ENCODE measurements around the gene MYO10.

The MYO10 gene

GRCh38 chr5:16943846-16944678, 8.0 kb upstream of the MYO10 start:
- DNase-seq (ENCODE audit: low read depth): no peak

DNA sequence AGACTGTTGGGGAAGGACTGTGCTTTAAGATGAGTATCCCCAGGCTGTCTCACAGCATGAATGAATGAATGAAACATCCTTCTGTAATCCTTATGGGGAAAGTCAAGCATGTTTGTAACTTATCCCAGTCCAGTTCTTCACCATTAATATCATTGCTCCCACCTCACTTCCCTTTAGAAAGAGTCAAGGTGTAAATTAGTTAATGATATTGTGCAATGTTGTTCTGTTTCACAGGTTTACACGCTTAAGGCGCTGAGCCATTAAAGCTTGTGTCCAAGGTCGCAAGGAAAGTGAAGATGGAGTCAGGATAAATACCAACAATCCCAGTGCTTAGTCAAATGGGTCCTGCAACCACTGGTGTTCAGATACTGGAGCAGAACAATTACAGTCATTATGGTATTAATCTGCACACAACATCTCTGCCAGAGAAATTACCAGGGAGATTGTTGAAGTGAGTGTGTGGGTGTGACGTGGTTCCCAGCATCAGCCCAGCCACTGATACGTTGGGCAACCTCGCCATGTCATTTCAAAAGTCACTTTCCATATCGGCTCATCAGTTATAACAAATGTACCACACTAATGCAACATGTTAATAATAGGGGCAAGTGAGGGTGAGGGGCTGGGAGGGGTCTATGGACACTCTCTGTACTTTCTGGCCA, 1.5 kb upstream of the MYO10 start:
- no peak for DNase-seq (ENCODE audit: low read depth)

- DNase-seq (ENCODE audit: low read depth): no peak
Measured at GRCh38 chr5:16936989-16937438, 926 bp upstream of the MYO10 start.

GRCh38 chr5:16935231-16936149, 598 bp downstream of the MYO10 start:
- DNase-seq (ENCODE audit: low read depth): peak; percentile 72

DNA sequence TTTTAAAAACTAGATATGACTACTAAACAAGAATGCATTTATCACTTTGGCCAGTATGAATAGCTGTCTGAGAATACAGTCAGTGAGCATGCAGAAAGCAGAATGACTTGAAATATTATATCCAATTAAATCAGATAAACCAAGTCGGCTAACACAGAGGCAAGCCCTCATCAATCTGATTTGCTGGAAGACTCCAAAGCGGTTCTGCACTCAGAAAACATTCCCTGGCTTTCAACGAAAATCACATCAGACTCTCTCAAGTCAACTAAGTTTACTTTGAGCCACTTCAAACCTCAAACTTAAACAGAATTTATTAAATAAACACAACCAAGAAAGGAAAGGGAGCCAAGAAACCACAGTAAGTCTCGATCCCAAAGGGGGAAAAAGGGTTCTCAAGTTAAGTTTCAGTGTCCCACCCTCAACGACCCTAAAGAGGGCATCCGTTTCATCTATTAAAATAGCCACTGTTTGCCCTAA, 1.4 kb downstream of the MYO10 start:
- peak; percentile 59 for DNase-seq (ENCODE audit: low read depth)

GRCh38 chr5:16934123-16934522, 2.0 kb downstream of the MYO10 start:
- DNase-seq (ENCODE audit: low read depth): peak; percentile 89

- DNase-seq (ENCODE audit: low read depth): no peak
Measured at GRCh38 chr5:16933337-16933736, 2.8 kb downstream of the MYO10 start.

DNA sequence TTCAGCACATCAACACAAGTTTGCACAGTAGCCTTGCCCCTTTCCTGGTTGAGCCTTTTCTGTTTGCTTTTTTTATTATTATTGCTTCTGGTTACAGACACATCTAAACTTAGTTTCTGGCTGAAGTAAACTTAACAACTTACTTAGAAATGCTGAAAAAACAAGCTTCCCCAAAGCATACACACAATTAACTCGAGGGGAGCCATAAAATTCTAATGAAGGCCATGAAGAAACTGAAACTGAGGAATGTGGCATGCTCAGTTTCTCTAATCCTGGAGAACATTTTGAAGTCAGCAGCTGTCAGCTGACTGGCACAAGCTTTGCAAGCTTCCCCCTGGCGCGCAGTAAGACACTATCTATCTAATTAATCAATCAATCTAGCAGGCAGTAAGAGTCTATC, 3.7 kb downstream of the MYO10 start:
- no peak for DNase-seq (ENCODE audit: low read depth)

DNA sequence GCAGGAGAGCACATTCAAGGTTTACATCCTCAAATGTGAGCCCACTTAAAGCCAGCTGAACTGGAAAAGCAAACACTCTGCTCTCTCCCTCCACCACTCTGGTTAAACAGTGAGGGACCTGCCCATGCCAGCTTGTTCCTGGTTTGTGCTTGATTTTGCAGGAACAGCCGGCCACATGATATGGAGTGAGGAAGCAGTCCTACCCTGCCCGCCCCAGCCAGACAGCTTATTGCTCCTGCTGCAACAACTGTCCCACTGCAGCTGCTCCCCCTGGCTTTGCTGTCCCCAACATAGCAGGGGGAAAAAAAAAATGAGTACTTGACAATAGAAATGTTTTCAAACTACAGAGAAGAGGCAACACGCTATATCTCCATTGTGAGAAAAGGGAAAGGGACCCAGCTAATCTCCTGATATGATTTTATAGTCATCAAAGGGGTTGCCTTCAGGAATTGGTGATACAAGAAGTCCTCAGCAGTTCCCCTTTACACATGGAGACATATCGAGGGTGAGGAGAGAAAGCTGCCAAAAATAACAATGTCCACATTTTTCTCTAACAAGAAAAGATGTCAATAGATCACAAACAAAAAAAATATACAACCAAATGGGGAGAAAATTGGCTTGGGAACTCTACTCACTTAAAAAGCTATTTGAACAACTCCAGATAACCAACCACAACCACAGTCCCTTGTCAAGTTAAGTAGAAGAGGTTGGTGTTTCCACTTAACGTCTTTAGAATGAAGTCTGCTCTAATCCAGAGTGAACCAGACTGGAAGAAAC, 4.6 kb downstream of the MYO10 start:
- no peak for DNase-seq (ENCODE audit: low read depth)

GRCh38 chr5:16930496-16930895, 5.6 kb downstream of the MYO10 start:
- DNase-seq (ENCODE audit: low read depth): no peak

GRCh38 chr5:16929831-16930230, 6.3 kb downstream of the MYO10 start:
- DNase-seq (ENCODE audit: low read depth): no peak

DNA sequence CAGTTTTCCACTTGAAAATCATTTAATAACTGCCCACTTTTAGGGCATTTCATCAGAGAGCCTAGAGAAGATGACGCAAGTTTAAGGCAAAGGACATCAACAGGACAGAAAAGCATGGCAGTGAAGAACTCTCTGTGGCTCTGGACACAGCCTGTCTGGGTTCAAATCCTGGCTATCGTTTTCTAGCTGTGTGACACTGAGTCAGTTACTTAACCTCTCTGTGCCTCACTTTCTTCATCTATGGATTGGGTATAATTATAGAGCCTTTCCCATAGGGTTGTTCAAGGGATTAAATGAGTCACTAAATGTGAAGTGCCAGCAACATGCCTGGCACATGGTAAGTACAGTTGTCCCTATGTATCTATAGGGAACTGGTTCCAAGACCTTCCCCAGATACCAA, 6.7 kb downstream of the MYO10 start:
- no peak for DNase-seq (ENCODE audit: low read depth)

DNA sequence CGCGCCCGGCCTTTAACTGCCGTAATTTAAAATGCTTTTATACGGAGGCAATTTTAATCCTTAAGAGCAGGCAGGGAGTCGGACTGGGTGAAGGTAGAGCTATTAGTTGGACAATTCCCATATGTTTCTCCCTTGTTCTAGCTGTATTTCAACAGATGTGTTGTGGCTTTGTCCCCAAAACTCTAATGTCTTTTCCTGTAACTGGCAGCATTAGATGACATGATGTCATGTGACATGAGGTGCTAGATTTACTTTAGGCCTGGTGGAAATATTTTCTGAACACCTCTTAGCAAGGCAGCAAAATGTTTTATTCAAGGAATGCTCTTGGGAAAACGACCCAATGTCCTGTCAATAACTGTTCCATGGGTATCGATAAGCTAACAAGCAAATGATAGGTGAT, 8.5 kb downstream of the MYO10 start:
- DNase-seq (ENCODE audit: low read depth): no peak

DNA sequence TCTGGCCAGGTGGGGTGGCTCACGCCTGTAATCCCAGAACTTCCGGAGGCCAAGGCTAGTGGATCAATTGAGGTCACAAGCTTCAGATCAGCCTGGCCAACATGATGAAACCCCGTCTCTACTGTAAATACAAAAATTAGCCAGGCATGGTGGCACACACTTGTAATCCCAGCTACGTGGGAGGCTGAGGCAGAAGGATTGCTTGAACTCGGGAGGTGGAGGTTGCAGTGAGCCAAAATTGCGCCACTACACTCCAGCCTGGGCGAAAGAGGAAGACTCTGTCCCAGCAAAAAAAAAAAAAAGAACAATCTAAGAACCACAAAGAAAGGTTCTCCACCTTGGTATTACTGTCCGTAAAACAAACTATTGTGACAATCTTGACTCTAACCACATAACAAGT, 9.7 kb downstream of the MYO10 start:
- DNase-seq (ENCODE audit: low read depth): no peak

DNA sequence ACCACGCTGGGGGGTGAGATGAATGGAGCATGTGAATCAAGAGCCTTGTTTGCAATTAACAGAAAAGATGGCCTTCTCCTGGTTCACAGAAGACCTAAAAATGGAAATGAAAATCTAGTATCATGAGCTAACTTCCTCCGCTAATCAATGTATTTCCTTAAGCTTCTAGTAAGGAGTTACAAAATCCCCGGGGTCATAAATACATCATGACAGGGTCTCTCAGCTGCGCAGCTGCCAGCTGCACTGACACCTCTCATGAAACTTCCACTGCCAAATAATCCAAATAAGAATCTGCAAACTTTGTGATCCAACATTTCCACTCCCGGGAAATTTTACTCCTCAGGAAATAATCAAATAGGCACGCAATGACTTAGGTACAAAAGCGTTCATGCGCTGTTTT, 11.9 kb downstream of the MYO10 start:
- no peak for DNase-seq (ENCODE audit: low read depth)

GRCh38 chr5:16922430-16922829, 13.7 kb downstream of the MYO10 start:
- no peak for DNase-seq (ENCODE audit: low read depth)

GRCh38 chr5:16921211-16921610, 14.9 kb downstream of the MYO10 start:
- DNase-seq (ENCODE audit: low read depth): no peak

GRCh38 chr5:16920109-16920816, 15.8 kb downstream of the MYO10 start:
- no peak for DNase-seq (ENCODE audit: low read depth)

DNA sequence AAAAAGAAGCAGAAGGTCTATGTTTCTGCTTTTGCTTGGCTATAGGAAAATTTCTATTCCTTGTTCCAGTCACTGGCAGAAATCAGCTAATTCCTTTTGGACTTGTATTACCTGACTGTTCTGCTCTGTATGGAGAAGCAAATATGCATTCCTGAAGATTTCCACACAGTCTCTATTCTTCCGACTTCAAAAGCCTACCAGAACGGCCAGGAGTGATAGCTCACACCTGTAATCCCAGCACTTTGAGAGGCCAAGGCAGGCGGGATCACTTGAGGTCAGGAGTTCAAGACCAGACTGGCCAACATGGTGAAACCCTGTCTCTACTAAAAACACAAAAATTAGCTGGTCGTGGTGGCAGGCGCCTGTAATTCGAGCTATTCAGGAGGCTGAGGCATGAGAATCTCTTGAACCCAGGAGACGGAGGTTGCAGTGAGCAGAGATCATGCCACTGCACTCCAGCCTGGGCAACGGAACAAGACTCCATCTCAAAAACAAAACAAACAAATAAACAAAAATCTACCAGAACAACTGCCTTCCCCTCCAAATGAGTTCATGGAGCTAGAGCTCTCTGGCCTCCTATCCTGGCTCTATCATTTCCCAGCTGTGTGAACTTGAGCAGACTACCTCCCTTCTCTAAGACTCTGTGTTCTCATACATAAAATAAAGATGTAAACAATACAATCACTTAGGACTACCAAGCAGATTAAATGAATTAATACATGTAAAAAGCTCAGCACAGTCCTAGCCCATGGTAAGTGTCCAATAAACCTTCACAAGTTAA, 17.0 kb downstream of the MYO10 start:
- no peak for DNase-seq (ENCODE audit: low read depth)

GRCh38 chr5:16918156-16918555, 17.9 kb downstream of the MYO10 start:
- DNase-seq (ENCODE audit: low read depth): no peak

All from ELR (cell line).